GM18868 (cell line): ENCODE measurements around the gene PHACTR1.

Experiments
- ATAC-seq: cut with Tn5 transposase; IDR thresholded peaks from one replicate; pipeline ENCODE4 v1.9.1; 2021; ENCODE audit warnings: mild to moderate bottlenecking, moderate library complexity; ENCODE audit not compliant: unreplicated experiment

PHACTR1 gene

GRCh38 chr6:12800120-12800519 lies 83.6 kb downstream of the PHACTR1 start:
- ATAC-seq: no peak

GRCh38 chr6:12801141-12801540 lies 84.6 kb downstream of the PHACTR1 start:
- no peak for ATAC-seq

GRCh38 chr6:12802440-12802839 lies 85.9 kb downstream of the PHACTR1 start:
- ATAC-seq: no peak

GRCh38 chr6:12803486-12803885 lies 86.9 kb downstream of the PHACTR1 start:
- no peak for ATAC-seq

GRCh38 chr6:12804952-12805645 lies 88.5 kb downstream of the PHACTR1 start:
- no peak for ATAC-seq

GRCh38 chr6:12806136-12806535 lies 89.6 kb downstream of the PHACTR1 start:
- ATAC-seq: no peak

GRCh38 chr6:12806796-12807195 lies 90.2 kb downstream of the PHACTR1 start:
- ATAC-seq: no peak

GRCh38 chr6:12811519-12811918 lies 95.0 kb downstream of the PHACTR1 start:
- no peak for ATAC-seq

GRCh38 chr6:12813321-12813720 lies 96.8 kb downstream of the PHACTR1 start:
- ATAC-seq: no peak

- no peak for ATAC-seq
Measured at GRCh38 chr6:12814015-12814414, 97.4 kb downstream of the PHACTR1 start.

GRCh38 chr6:12815089-12815488 lies 98.5 kb downstream of the PHACTR1 start:
- no peak for ATAC-seq

- ATAC-seq: no peak
Measured at GRCh38 chr6:12815884-12816600, 99.5 kb downstream of the PHACTR1 start.

- ATAC-seq: no peak
Measured at GRCh38 chr6:12818324-12818723, 101.8 kb downstream of the PHACTR1 start.

GRCh38 chr6:12823847-12824246 lies 107.3 kb downstream of the PHACTR1 start:
- no peak for ATAC-seq

- no peak for ATAC-seq
Measured at GRCh38 chr6:12826584-12826983, 110.0 kb downstream of the PHACTR1 start.

GRCh38 chr6:12827921-12828320 lies 111.4 kb downstream of the PHACTR1 start:
- no peak for ATAC-seq

GRCh38 chr6:12832226-12832735 lies 115.7 kb downstream of the PHACTR1 start:
- ATAC-seq: no peak

GRCh38 chr6:12836009-12836408 lies 119.4 kb downstream of the PHACTR1 start:
- ATAC-seq: no peak

- ATAC-seq: no peak
Measured at GRCh38 chr6:12841619-12842018, 125.1 kb downstream of the PHACTR1 start.

GRCh38 chr6:12842114-12842513 lies 125.5 kb downstream of the PHACTR1 start:
- no peak for ATAC-seq

- ATAC-seq: no peak
Measured at GRCh38 chr6:12842658-12843057, 126.1 kb downstream of the PHACTR1 start.
